Activated CD8-positive, alpha-beta memory T cell treated with anti-CD3 and anti-CD28 coated beads, Interleukin-2, amount 50 U/mL, for 24 hours (primary cell): Measurements from ENCODE around the gene SLMAP.

Experiments
- DNase-seq: peaks from one replicate; pipeline ENCODE4 v3.0.0-alpha.2; 2020; ENCODE audit errors: extremely low read depth

The SLMAP gene

DNA sequence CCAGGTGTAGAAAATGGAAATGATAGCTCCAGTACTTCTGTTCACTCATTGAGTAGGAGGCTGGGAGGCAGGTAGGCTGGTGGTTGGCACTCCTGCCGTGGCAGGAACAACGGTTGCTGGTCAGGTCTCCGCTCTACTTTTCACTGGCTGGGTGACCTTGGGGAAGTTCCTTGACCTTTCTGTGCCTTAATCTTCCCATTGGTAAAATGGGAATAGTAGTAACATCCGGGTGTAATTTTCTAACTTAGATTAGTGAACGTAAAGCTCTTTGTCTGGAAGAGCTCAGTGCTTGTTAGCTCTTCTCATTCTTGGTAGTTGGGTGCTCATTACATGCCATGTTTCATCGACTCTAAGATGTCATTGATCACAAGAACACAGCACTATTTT lies 206.3 kb downstream of the SLMAP start:
- no peak for DNase-seq

DNA sequence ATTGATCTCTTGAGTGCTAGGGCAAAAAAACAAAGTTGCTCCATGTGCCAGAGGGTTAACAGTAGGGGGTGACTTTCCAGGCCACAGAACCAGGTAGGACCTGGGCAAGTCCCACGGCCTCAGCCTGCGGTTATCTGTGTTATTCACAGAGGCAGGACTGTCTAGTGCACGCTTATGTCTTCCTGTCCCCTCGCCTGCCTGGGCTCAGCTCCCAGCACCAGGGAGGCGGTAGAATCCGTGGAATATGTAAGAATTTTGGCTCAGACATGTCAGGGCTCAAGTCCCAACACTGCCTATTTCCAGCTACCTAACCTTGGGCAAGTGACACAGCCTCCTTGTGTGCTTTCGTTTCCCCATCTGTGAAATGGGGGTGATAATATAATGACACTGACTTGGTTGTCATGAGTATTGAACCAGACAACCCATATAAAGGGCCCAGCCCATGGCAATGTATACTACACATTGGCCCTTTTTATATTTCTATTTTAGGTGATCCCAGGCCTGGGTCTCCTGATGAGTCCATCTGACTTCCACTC lies 207.8 kb downstream of the SLMAP start:
- DNase-seq, result no peak

DNA sequence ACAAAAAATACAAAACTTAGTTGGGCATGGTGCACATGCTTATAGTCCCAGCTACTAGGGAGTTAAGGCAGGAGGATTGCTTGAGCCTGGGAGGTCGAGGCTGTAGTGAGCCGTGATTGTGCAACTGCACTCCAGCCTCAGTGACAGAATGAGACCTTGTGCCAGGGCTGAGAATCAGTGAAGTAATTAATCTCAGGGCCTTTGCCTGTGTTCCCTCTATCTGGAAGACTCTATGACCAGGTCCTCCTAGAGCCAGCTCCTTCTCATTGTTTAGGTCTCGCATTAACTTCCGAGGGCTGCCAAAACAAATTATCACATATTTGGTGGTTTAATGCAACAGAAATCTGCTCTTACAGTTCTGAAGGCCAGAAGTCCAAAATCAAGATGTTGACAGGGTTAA lies 210.7 kb downstream of the SLMAP start:
- DNase-seq, result no peak

DNA sequence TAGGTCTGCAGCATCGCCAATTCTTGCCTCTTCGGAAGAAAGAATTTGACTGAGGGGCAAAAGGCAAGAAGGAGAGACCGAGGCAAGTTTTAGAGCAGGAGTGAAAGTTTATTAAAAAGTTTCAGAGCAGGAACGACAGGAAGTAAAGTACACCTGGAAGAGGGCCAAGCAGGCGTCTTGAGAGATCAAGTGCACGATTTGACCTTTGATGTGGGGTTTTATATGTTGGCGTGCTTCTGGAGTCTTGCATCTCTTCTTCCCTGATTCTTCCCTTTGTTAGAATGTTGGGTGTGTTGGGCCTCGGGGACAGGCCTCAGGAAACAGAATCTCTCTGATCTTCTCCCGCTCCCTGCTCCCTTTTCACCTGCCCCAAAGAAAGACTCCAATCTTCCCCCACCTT lies 211.5 kb downstream of the SLMAP start:
- DNase-seq, result no peak

DNA sequence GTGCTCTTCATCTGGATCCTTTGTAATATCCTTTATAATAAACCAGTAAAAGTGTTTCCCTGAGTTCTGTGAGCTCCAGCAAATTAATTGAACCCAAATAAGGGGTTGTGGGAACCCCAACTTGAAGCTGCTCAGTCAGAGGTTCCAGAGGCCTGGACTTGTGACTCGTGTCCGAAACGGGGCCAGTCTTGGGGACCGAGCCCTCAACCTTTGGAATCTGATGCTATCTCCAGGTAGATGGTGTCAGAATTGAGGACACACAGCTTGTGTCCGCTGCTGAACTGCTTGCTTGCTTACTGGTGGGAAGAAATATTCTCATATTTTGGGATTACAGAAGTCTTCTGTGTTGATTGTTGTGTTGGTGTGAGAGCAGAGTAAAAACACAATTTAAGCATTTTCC lies 212.4 kb downstream of the SLMAP start:
- DNase-seq, result no peak

DNA sequence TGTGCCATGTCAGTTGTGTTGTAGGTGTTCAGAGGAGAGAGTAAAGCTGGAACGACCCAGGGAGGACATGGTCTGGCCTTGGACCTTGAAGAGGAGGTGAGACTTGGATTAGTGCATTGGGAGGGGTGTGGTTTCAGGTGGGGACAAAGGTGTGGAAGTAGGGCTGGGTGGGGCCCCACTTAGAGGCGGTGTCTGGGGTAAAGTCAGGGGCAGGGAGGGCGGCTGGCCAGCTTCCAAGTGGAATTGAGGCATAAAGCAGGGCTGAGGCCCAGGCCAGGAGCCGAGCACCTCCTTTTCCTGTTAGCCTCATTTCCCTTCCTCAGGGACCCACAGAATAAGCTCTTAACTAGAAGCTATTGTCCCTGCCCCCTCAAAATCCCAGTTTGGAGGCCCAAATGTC lies 215.9 kb downstream of the SLMAP start:
- no peak for DNase-seq

DNA sequence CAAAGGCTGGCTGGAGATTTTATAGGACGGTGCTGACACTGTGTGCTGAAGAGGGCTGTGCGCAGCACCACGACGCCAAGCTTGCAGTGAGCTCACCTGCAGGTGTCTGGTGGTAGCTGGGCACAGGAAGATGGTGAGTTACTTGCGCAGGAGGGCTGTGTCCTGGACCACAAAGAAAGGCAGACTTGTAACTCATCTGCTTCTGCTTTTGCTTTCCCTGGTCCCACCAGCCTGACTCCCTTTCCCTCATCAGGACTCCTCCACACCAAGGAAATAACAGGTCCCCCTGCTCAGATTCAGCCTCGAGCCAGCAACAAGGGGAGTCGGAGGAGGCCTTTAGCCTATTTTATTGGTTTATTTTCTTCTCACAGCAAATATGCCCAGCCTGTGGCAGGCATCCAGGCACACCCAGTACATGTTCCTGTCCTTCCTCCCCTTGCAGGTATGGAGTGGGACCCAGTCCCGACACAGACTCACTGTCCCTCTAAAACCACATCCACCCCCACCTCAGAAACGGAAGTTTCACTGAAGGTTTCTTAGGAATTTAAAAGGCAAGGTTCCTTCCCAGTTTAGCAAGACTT lies 216.5 kb downstream of the SLMAP start:
- no peak for DNase-seq

DNA sequence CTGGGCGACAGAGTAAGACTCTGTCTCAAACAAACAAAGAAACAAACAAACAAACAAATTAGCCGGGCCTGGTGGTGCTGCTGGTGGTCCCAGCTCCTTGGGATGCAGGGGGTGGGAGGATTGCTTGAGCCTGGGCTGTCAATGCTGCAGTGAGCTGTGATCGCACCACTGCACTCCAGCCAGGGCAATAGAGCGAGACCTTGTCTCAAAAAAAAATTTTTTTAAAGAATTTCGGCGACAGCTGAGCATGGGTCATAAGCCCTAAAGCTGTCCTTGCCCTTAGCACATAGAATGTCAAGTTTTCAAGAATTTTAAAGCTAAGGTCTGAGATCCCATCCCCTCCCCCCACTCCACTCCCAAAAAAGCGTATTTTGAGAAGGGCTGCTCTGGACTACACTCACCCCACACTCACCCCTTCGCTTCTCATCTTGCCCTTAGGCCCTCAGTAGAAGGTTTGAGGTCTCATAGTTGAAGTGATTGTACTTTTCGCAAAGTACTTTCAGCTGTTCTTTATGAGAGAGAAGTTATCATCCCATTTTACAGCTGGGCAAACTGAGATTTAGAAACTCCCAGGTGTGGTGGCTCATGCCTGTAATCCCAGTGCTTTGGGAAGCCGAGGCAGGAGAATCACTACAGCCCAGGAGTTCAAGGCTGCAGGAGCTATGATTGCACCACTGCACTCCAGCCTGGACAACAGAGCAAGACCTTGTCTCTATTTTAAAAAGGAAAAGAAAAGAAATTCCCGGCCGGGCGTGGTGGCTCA lies 217.8 kb downstream of the SLMAP start:
- DNase-seq, result no peak

DNA sequence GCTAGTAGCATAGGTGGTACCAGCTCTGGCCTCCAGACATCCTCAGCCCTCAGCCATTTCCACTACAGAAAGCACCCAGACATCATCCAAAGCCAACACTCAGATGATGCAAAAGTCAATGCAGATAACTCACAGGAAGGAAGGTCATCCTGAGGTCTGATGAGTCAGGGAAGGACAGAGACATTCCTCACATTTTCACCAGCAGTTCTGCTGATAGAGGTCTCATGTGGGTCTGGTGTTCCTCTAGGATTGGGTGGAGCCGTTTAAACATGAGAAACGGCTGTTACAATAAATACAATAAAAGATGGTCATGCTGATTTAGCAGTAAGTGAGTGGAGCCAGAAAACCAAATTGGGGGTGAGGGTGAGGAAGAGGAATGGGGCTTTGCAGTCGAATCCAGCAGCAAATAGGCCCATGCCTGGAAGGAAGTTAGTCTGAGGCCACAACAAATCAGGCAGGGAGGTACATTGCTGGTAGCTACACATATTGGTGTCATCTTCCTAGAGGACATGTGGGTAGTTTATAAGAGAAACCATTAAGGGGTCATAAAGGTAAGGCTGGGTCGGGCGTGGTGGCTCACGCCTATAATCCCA lies 218.8 kb downstream of the SLMAP start:
- no peak for DNase-seq

DNA sequence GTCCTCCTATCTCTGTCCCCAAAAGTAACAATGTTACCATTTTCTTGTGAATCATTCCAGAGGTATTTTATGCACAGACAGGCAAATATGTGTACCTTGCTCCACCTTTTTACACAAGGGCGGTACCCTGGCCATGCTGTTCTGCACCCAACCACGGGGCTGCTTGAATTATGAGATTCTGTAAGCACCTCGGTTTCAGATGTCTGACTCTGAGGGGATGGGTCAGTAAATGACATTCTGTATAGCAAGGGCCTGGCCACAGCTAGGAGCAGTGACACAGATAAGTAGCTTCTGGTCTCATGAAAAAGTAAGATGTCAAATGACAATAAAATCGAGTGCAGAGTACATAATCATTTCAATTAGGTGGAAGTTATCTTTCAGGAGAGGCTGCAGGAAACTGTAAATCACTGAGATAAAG lies 221.7 kb downstream of the SLMAP start:
- no peak for DNase-seq

DNA sequence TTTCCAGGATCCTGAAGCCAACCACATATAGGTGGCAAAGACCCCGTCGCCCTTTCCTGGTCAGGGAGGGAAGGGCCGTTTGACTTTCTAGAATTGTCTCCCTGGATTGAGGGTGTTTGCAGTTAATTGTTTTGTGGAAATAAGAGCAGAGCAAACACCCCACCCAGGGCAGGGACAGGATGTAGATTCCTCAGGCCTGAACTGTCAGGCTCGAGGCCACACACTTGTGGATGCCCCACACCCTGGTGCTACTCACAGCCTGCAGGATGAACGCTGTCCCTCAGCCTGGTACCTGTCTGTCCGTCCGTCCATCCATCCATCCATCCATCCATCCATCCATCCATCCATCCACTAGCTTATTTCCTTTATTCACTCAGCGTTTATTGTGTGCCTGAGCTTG lies 222.2 kb downstream of the SLMAP start:
- no peak for DNase-seq
